Measurements from ENCODE around the gene B3GALNT2.

The B3GALNT2 gene

DNA sequence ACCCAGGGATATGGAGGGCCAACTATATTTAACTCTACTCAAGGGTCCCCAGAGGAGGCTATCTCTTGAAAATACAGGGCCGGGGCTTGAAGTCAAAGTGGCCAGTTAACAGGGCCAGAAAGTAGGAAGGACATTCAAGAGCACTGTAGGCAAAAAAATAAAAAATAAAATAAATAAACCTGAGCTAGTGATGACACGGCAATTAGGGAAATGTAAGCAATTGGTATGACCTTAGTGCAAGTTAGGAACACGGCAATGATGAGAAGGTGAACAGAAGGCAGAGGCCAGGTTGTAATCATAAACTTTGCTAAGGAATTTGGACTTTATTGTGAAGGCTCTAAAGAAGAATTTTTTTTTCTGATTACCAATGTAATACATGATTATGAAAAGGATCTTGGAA lies 3.4 kb upstream of the B3GALNT2 start:
- no peaks in the 10 kb centered on the region for H3K9me3 ChIP-seq
- TF ChIP-seq, protein P1, sequence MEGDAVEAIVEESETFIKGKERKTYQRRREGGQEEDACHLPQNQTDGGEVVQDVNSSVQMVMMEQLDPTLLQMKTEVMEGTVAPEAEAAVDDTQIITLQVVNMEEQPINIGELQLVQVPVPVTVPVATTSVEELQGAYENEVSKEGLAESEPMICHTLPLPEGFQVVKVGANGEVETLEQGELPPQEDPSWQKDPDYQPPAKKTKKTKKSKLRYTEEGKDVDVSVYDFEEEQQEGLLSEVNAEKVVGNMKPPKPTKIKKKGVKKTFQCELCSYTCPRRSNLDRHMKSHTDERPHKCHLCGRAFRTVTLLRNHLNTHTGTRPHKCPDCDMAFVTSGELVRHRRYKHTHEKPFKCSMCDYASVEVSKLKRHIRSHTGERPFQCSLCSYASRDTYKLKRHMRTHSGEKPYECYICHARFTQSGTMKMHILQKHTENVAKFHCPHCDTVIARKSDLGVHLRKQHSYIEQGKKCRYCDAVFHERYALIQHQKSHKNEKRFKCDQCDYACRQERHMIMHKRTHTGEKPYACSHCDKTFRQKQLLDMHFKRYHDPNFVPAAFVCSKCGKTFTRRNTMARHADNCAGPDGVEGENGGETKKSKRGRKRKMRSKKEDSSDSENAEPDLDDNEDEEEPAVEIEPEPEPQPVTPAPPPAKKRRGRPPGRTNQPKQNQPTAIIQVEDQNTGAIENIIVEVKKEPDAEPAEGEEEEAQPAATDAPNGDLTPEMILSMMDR (IDR thresholded peaks at IDR 0.05): no peak
- H3K4me3 ChIP-seq (ENCODE audit: low read depth in 1 of 2, low read length in 1 of 2): no peak overlapping the region
- no peaks in the 10 kb centered on the region for H3K36me3 ChIP-seq
- H3K4me1 ChIP-seq (ENCODE audit: control insufficient read depth in 1 of 2, insufficient read depth in 1 of 2, low read depth in 1 of 2, low read length in 1 of 2): peaks cover 24 to 25% of the 10 kb centered on the region in 2 experiments
- no peak overlapping the region for H3K27ac ChIP-seq
- H3K27me3 ChIP-seq: peaks cover 27% of the 10 kb centered on the region

DNA sequence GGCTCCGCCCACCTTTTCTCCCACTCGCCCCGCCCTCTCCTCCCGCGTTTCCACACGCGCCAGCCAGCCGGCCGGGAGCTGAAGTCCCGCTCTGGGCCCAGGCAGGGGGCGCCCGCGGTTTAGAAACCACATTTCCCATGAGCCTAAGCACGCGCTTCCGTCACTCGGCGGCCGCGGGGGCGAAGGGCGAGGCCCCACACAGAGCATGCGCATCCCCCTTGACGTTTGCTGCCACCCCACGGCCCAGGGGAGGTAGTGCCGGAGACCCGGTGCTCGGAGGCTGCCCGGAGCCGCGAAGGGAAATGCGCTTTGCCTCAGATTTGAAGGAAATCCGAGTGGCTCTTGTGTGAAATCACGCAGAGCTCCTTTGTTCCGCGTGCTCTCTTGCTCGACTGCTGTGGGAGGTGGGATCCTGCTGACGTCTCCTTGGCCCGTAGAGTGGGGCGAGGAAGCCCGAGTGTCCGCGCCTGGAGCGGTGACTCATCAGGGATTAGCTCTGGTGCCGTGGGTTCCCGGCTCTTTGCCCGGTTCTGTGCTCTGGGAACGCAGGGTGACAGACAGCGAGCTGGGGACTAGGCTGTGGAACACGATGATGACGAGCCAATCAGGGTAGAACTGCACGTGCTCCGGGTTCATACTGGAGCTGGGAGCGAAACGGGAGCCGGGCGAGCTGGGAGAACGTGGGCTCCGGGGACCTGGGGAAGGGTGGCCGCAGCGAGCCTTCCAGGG lies 406 bp upstream of the B3GALNT2 start:
- peaks cover 27% of the 10 kb centered on the region for H3K27me3 ChIP-seq
- H3K27ac ChIP-seq: peak overlapping the region; percentile 83
- no peaks in the 10 kb centered on the region for H3K36me3 ChIP-seq
- peak overlapping the region; percentile 70 to 96 for H3K4me3 ChIP-seq (ENCODE audit: low read depth in 1 of 2, low read length in 1 of 2)
- TF ChIP-seq, protein P1 (IDR thresholded peaks at IDR 0.05): peak; percentile 98
- no peaks in the 10 kb centered on the region for H3K9me3 ChIP-seq
- H3K4me1 ChIP-seq (ENCODE audit: control insufficient read depth in 1 of 2, insufficient read depth in 1 of 2, low read depth in 1 of 2, low read length in 1 of 2): peaks cover 26 to 29% of the 10 kb centered on the region in 2 experiments

DNA sequence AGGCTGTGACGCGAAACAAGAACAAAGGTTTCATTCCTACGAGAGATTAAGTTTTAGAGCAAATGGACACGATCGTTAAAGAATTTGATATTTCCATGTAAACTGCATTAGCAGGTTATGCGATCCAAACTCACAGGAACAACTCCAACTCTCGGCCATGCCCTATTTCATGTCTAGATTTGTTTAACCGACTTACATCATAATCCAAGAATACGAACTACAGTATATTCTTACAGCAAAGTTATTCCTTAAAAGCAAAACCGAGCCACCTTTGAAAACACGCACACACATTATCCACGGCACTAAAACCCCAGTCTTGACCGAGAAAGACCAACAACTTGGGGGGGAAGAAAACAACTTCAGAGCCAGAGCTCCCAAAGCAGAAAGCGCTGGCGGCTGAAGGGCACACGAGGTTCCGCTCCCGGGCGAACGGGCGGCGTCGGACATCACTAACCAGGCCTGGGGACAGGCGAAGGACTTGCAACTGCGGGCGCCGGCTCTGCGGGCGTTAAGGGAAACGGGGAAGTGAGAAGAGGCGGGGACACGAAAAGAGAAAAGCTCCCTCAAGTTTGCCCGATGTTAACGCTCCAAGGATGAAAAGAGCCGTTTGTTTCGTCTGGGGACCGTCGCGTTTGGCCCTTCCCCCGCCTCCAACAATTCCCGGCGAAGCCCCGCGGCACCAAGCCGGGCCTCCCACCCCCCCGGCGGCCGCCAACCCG lies 690 bp downstream of the B3GALNT2 start:
- Histone ChIP-seq H3K27ac (peak overlapping the region; percentile 83), H3K27me3 (peaks cover 26% of the 10 kb centered on the region), H3K4me1 (ENCODE audit: control insufficient read depth in 1 of 2, insufficient read depth in 1 of 2, low read depth in 1 of 2, low read length in 1 of 2) (peaks cover 26 to 29% of the 10 kb centered on the region in 2 experiments), H3K4me3 (ENCODE audit: low read depth in 1 of 2, low read length in 1 of 2) (peak overlapping the region; percentile 70 to 96), H3K9me3 (no peaks in the 10 kb centered on the region), H3K36me3 (no peaks in the 10 kb centered on the region)
- TF ChIP-seq, protein P1 (IDR thresholded peaks at IDR 0.05): no peak

DNA sequence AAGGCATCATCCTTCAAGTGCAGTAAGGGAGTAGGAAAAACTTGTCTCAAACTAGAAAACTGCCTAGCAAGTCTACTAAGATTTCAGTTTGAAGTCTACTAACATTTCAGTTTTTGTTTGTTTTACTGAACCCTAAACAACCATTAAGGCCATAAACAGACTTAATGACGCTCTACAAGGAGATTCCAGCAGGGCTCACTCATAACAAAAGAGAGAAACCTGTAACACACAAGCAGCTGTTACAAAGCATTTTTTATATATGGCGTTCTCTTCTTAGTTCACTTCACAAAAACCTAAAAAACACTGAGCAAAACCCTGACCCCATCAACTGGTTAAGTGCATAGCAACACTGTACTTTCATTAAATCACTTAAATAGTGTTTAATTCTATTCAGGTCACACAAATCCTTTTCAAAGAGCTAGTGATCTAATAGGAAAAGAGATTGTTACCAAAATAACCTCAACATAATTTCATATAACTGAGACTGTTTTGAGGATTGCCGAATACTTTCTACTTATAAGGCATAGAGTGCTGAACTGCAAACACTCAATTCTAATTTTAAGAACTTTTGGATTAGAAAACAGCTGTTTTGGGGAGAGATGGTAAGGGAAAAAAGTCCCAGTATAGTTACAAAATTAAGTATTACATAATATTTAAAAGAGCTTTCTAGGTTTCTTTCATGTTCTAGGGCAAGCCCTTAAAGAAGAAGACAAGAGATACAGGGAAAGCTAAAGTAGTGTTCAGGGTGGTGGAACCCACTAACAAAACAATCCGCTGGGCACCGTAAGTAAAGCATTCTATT lies 1.4 kb downstream of the B3GALNT2 start:
- Histone ChIP-seq H3K27me3 (peaks cover 26% of the 10 kb centered on the region), H3K27ac (no peak overlapping the region), H3K4me3 (ENCODE audit: low read depth in 1 of 2, low read length in 1 of 2) (peak overlapping the region; percentile 70 to 96), H3K9me3 (no peaks in the 10 kb centered on the region), H3K36me3 (no peaks in the 10 kb centered on the region), H3K4me1 (ENCODE audit: control insufficient read depth in 1 of 2, insufficient read depth in 1 of 2, low read depth in 1 of 2, low read length in 1 of 2) (peaks cover 26 to 29% of the 10 kb centered on the region in 2 experiments)
- TF ChIP-seq, protein P1 (IDR thresholded peaks at IDR 0.05): no peak

DNA sequence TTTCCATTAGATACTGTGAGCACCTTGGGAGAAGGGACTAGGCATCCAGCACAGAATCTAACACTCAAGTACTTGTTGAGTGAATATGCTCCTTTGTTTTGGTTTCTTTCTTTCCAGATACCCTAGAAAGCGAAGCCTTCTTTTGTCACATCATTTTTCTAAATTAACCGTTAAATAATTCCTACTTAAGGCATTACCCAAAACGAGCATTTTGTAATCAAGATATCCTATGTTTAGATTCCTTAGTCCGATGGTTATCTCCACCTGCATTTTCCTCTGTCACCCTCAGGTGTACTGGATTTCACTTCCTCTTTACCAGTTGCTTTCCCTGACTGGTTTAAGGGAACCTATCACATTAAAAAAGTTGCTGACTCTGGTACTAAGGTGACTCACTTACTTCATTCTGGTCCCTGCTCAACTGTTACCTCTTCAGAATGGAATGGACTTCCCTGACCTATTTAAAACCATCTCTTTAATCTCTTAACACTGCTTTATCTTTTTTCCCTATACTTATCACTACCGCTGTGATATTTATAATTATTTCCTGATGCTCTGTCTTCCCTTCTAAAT lies 3.2 kb downstream of the B3GALNT2 start:
- Histone ChIP-seq H3K27me3 (peaks cover 8% of the 10 kb centered on the region), H3K36me3 (no peaks in the 10 kb centered on the region), H3K27ac (no peak overlapping the region), H3K9me3 (no peaks in the 10 kb centered on the region), H3K4me1 (ENCODE audit: control insufficient read depth in 1 of 2, insufficient read depth in 1 of 2, low read depth in 1 of 2, low read length in 1 of 2) (peaks cover 26 to 29% of the 10 kb centered on the region in 2 experiments), H3K4me3 (ENCODE audit: low read depth in 1 of 2, low read length in 1 of 2) (no peak overlapping the region)
- TF ChIP-seq, protein P1 (IDR thresholded peaks at IDR 0.05): no peak
